SU-DHL-6 (cell line): ENCODE measurements around the gene CDK5R2.

Experiments used
- H2AFZ ChIP-seq: fragments of 200-600 bp; sonication (generic); 2 replicates; pipeline ENCODE4 v1.6.1; 2014; ENCODE audit warnings: low read depth, mild to moderate bottlenecking, moderate library complexity, mixed read lengths, antibody characterized with exemption, low read length; ENCODE audit not compliant: severe bottlenecking
- H3F3A ChIP-seq: fragments of 200-600 bp; shearing (Covaris generic); 2 replicates; pipeline ENCODE4 v1.6.0; 2016; ENCODE audit warnings: antibody characterized with exemption, mild to moderate bottlenecking; ENCODE audit not compliant: insufficient read depth
- H3K27ac ChIP-seq: fragments of 200-600 bp; sonication (generic); 2 replicates; pipeline ENCODE4 v1.5.1; 2016; ENCODE audit warnings: low read depth, mild to moderate bottlenecking, low read length, moderate library complexity, mixed read lengths
- H3K27me3 ChIP-seq: fragments of 200-600 bp; sonication (generic), shearing (Covaris generic); 2 replicates; pipeline ENCODE4 v1.6.0; 2014; ENCODE audit warnings: mild to moderate bottlenecking, low read length
- H3K36me3 ChIP-seq: fragments of 200-600 bp; sonication (generic); 2 replicates; pipeline ENCODE4 v1.6.1; 2014; ENCODE audit warnings: mild to moderate bottlenecking, low read length, mixed read lengths
- H3K4me2 ChIP-seq: fragments of 300-600, 200-600 bp; shearing (Covaris generic), sonication (generic); 2 replicates; pipeline ENCODE4 v1.6.0; 2014; ENCODE audit warnings: low read length, low read depth, mild to moderate bottlenecking; ENCODE audit not compliant: poor library complexity, severe bottlenecking
- H3K4me3 ChIP-seq: fragments of 200-600 bp; sonication (generic); 2 replicates; pipeline ENCODE4 v1.5.1; 2014; ENCODE audit warnings: antibody characterized with exemption, low read length, mild to moderate bottlenecking, mixed read lengths; ENCODE audit not compliant: insufficient read depth, poor library complexity, severe bottlenecking
- H3K79me2 ChIP-seq: fragments of 200-600 bp; sonication (generic); 2 replicates; pipeline ENCODE4 v1.6.1; 2014; ENCODE audit warnings: mild to moderate bottlenecking, low read length, moderate library complexity; ENCODE audit not compliant: insufficient read depth
- H3K9ac ChIP-seq: fragments of 200-600 bp; sonication (generic); 2 replicates; pipeline ENCODE4 v1.7.0; 2014; ENCODE audit warnings: mild to moderate bottlenecking, low read length
- H3K9me2 ChIP-seq: fragments of 200-600 bp; sonication (generic); replicated peaks from 2 replicates; pipeline ENCODE4 v1.6.1; 2014; ENCODE audit warnings: low read length; ENCODE audit not compliant: insufficient read depth
- H3K9me3 ChIP-seq: fragments of 200-600 bp; sonication (generic); 2 replicates; pipeline ENCODE4 v1.6.1; 2014; ENCODE audit warnings: low read length, mixed read lengths; ENCODE audit not compliant: insufficient read depth
- H4K20me1 ChIP-seq: fragments of 200-600 bp; sonication (generic); 2 replicates; pipeline ENCODE4 v1.6.1; 2014; ENCODE audit warnings: low read depth, mild to moderate bottlenecking, antibody characterized with exemption, low read length, moderate library complexity, mixed read lengths
- CTCF ChIP-seq: fragments of 200-600 bp; sonication (generic); IDR thresholded peaks from one replicate; pipeline ENCODE4 v1.5.1; 2017; ENCODE audit warnings: antibody characterized with exemption, mild to moderate bottlenecking, low read length, moderate library complexity; ENCODE audit not compliant: insufficient read depth, poor library complexity, severe bottlenecking
- EZH2phosphoT487 ChIP-seq: fragments of 200-600 bp; sonication (generic), shearing (Covaris generic); conservative IDR thresholded peaks from 2 replicates; pipeline ENCODE4 v1.6.1; 2018; ENCODE audit warnings: mild to moderate bottlenecking, antibody characterized with exemption, low read length, moderate library complexity, mixed read lengths

Gene CDK5R2

GRCh38 chr2:218958276-218958675 lies 1.2 kb upstream of the CDK5R2 start:
- Histone ChIP-seq H3K27me3 (no peaks in the 10 kb centered on the region), H3K79me2 (no peaks in the 10 kb centered on the region), H3K27ac (no peak overlapping the region), H3K9ac (no peak overlapping the region), H2AFZ (no peak overlapping the region), H3K9me3 (no peaks in the 10 kb centered on the region), H4K20me1 (no peaks in the 10 kb centered on the region), H3K4me2 (no peak overlapping the region), H3K9me2 (no peaks in the 10 kb centered on the region), H3F3A (no peaks in the 10 kb centered on the region), H3K4me3 (no peak overlapping the region), H3K36me3 (no peaks in the 10 kb centered on the region)
- no peak for TF ChIP-seq EZH2phosphoT487
- TF ChIP-seq CTCF, result no peak

GRCh38 chr2:218959761-218960308 lies 369 bp downstream of the CDK5R2 start:
- Histone ChIP-seq H2AFZ (peak overlapping the region; percentile 90), H3K4me3 (peak overlapping the region; percentile 63), H3K9me2 (no peaks in the 10 kb centered on the region), H3K27me3 (no peaks in the 10 kb centered on the region), H3K79me2 (no peaks in the 10 kb centered on the region), H3K27ac (no peak overlapping the region), H3K4me2 (peak overlapping the region; percentile 50), H4K20me1 (no peaks in the 10 kb centered on the region), H3F3A (no peaks in the 10 kb centered on the region), H3K9me3 (no peaks in the 10 kb centered on the region), H3K36me3 (no peaks in the 10 kb centered on the region), H3K9ac (peak overlapping the region; percentile 58)
- TF ChIP-seq EZH2phosphoT487 (no peak), CTCF (no peak)

GRCh38 chr2:218960309-218961165 lies 1.1 kb downstream of the CDK5R2 start:
- Histone ChIP-seq H3K79me2 (no peaks in the 10 kb centered on the region), H3K9me3 (no peaks in the 10 kb centered on the region), H3F3A (no peaks in the 10 kb centered on the region), H3K4me3 (no peak overlapping the region), H3K9ac (no peak overlapping the region), H3K27me3 (no peaks in the 10 kb centered on the region), H3K27ac (no peak overlapping the region), H3K4me2 (no peak overlapping the region), H4K20me1 (no peaks in the 10 kb centered on the region), H2AFZ (no peak overlapping the region), H3K36me3 (no peaks in the 10 kb centered on the region), H3K9me2 (no peaks in the 10 kb centered on the region)
- no peak for TF ChIP-seq CTCF
- TF ChIP-seq EZH2phosphoT487, result no peak
